Activated gamma-delta T cell treated with anti-CD3 and anti-CD28 coated beads, Interleukin-2, amount 50 U/mL, for 16 hours (primary cell): Measurements from ENCODE around the gene PROCA1.

Source experiments
- DNase-seq: peaks from one replicate; pipeline ENCODE4 v3.0.0-alpha.2; 2020; ENCODE audit warnings: low read depth

The PROCA1 gene

DNA sequence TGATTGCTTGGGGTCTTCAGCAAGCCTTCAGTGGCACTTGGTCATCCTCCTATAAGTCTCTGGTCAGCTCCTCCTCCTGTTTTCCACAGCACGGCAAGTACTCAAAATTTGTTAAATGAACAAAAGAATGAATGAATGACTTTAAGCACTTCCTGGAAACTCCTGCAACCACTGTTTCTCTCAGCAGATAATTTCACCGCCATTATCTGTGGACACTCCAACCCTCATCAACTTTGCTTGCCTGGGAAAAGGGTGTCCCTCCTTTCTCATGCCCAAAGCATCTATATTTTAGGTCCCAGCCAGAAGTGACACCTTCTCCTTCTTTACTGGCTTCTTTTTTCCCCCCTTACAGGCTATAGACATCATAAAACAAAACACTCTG is 4.4 kb downstream of the PROCA1 start:
- no peak for DNase-seq

DNA sequence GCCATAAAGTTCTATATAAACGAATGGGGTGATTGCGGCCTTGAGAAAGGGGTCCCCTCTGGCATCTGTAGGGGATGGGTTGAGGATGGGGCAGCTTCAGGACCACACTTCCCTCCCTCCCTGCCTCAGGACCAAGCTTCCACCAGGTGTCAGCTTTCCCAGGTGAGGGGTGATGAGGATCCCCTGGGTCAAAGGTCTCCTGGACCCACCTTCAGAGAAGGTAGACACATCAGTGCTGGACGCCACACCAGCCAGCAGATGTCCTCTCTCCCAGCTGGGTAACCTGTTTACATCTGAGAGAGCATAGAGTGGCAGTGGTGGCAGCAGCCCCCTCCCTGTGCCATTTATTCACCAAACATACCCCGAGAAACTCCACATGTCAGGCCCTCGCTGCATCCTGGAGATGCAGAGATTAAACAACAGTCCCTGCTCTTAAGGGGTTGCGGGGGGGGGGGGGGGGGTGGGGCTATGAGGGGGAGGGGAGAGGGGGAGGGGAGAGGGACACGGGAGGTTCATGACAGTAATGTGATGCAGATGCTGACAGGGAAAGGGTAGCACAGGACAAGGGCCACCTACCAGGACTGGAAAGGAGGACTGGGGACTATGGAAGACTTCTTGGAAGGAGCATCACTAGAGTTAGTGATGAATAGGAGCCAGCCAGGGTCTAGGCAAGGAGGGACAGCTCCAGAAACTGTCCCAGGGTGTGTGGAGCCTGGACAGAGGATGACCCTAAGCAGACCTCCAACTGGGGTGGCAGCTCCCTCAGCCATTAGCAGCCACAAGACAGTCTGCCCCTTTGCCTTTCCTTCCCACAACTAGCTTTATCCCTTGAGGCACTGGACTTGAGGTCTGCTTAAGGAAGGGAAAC is 5.0 kb downstream of the PROCA1 start:
- DNase-seq = no peak

DNA sequence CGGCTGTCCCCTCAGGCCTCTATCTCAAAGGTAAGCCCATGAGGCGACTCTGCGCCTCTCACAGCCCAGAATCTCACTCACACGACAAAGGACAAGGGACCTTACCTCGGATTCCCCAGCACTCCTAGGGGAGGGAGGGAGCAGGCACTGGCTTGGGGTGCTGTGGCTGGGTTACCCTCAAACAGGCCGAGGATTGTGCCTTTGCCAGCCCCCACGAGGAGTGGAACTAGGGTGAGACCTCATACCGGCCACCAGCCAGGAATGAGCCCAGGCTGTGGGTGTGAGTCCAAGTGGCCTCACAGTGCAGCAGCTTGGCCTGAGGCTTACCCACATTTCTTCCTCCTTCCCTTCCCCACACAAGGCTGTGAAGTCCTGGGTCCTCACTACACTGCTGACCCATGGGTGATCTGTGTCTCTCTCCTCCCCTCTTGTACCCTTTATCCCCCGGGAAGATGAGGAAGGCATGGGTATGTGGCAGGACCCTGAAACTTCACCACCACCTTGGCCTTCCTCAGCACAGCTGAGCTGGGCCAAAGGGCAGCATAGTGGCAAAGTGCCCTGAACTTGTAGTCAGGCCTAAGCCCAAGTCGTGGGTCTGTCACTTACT is 5.9 kb downstream of the PROCA1 start:
- no peak for DNase-seq

DNA sequence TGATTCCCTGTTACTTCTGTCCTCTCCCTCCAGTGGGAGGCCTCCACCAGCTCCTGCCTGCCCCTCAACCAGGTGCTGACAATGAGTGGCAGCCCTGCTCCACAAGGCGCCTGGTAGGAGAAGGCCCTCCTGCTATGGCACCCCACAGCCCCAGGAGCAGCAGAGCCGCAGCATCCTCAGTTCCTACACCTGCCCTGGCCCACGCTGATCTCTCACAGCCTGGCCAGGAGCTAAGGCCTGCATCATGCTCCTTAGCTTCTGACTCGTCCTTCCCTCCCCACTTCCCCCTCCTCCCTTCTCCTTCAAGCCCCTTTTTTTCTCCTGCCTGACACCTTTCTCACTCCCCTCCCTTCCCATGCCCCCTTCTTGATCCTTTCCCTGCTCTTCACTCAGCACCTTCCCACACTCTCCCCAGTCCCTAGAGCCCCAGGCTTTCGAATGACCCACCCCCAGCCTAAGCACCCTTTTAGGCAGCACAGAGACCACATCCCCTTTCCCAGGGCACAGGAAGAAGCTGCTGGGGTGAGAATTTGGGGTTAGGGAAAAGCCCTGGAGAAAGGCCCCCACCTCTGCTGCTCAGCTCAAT is 6.5 kb downstream of the PROCA1 start:
- DNase-seq = no peak

DNA sequence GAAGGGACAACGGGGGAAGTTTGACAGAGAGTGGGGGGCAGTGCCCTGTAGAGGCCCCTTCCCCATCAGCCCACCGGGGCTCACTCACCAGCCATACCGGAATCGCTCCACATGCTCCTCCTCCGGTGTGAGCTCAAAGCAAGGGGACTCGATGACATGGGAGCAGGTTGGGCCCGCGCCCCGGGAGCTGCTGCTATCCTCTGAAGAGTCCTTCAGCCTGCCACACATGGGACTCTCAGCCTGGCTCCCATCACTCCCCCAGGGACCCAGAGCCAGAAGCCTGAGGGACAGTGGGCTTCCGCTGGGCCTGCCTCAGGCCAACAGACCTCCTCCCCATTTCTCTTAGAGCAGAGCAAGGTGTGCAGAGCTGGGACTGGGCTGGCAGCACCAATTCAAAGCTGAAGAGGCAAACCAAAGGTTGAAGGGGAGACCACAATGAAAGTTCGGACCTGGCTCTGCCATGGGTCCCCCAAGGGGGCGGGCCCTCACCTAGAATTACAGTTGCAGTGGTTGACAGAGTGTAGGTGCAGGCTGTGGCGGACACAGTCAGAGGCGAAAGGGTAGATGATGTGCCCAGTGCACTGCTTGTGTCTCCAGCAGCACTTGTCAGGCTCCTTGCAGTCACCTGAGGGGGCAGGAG is 7.3 kb downstream of the PROCA1 start:
- no peak for DNase-seq

DNA sequence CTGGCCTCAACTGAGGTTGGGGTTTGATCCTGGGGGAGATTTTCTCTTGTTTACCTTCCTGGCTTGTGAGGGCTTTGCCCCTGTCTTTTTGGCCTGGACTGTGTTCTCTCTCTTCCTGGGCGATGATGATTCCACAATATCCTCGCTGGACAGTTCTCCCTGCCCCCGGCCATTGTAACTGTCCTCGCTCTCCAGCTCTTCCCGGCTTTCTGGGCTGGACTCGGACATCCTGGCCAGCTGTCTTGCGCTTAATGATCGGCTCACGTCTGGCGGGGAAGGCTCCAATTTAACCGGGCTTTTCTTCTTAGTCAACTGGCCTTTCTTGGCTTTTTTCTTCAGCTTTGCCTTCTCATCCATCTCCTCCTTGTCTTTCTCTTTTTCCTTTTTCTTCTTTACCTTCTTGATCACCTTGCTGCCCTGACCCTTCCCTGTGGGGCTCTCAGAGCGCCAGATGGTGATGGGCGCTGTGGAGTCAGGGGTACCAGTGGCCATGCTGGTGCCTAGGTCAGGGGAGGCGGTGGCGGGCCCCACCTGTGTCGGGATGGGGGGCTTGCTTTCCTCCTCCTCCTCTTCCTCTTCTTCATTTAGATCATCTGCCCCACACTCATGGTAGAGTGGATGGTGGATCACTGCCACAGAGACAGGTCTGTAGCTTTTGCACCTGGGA is 8.0 kb downstream of the PROCA1 start:
- DNase-seq = no peak

DNA sequence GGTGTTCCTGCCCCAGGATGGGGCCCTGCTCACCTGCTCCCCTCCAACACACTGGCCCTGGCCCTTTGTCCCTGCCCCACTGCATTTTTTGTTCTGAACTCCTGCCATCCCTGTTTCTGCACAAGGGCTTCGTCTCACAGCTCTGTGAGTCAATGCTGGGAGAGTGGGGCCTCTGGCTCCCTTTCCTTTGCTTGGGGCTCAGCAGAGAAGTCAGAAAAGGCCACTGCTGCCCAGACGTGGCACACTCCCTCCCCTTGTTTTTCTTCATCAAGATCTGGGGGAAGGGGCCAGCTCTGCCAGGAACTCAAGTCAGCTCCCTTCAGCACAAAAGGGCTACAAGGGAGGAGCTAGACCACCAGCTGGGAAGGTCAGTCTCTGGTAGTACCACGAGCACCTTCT is 8.9 kb downstream of the PROCA1 start:
- no peak for DNase-seq

DNA sequence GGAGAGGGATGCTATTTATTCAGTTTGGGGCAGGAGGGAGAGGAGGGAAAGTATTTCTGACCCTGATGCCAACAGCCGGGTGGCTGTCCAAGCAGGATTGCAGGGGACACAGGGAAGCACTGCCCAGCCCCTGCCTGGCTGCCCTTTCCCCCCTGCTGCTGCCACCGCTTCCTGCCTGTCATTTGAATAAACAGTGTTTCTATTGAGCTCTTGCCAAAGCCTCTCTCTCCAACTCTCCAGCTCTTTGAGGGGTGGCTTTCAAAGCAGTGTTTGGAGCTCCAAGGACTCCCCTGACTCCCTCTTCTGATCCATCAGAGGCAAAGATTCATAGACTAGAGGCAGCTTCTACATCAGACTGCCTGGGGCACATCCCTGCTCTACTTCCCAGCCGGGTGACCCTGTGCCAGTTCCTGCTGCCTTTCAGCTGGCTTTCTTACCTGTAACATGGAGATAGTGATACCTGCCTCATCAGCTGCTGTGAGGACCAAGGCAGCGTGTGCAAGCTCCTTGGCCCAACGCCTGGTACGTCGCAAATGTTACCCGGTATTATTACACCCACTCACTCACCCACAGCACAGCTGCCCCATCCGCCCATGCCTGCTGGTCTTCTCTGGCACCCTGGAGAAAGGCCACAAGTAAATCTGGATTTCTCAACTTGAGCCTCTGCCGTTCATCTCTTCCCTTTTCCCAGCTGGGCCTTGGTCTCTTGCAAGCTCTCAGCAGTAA is 9.5 kb downstream of the PROCA1 start:
- DNase-seq = no peak

DNA sequence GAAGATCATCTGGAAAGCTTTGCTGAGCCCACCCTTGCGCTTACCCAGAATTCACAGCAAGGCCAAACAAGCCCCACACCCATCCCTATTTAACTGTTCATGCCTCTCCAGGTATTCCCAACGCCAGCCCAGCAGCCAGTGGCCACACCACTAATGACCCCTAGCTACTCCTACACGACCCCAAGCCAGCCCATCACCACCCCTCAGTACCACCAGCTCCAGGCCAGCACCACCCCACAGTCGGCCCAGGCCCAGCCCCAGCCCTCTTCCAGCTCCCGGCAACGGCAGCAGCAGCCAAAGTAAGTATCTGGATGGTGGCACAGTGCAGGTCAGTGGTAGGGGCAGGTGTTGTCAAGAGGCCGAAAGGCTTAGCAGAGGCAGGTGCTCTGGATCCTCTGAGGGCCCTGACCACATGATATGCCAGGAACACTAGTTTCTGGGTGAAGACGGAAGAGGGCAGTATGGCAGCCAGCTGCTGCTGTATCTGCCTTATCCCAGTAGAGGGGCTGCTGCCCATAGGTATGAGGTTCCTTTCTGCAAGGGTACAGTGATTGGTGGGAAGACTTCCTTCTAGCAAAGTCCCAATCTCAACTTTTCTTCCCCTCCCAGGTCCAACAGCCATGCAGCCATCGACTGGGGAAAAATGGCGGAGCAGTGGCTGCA is 10.7 kb downstream of the PROCA1 start:
- DNase-seq = no peak

DNA sequence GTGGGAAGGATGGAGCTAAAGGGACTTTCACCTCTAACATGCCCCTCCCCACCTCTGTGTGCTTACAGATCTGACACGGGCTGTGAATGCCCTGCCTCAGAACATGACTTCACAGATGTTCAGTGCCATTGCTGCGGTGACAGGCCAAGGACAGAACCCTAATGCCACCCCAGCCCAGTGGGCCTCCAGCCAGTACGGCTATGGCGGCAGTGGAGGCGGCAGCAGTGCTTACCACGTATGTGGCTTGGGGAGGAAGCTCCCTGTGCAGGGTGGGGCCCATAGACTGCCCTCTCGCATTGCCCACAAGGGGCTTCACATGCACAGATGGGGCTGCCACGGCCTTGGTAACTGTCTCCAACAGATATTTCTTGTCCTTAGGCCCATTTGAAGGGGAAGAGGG is 11.4 kb downstream of the PROCA1 start:
- DNase-seq = no peak

DNA sequence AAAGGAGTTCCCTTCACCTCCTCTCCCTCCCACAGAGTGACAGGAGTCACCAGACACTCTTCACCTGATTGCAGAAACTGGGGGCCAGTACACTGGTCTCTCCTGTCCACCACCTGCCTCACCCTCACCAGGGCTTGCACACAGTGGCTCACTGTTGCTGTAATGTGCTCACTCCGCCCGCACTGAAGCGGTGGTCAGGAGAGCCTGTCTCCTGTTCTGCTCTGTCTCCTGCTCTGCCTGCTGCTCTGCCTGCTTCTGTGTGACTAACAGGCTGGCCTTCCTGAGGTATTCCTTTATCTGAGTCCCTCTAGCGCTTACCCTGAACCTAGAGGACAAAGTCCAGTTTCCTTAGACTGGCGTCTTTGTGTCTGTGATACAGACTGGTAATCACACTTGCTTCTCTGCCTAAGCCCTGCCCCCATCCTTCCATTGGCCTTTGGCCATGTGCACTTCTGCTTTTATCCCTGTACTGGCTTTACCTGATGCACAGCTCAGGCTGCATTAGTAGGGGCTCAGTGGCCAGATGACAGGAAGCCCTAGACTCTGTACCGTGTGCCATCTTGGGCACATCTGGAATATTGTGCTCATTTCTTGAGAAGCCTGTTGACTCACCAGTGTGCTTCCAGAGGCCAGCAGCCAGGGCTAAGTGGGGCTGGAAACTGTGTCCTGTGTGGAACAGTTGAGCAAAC is 13.3 kb downstream of the PROCA1 start:
- DNase-seq = no peak

DNA sequence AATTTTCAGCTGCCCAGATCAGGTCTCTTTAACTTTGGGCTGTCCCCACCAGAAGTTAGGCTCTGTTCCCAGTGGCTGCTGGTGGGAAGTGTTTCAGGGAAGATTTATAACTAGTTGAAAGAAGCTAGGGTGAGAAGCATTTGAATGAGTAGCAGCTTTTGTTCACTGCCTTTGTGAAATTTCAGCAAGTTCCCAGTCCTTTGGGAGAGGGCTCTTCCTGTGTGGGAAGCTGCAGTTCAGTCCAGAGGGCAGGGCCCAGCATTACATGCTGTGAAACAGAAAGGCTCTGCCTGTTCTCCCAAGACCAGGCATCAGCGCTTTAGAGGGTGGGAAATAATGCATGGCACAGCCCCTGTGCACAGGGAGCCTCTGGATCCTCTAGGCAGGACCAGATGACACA is 17.8 kb downstream of the PROCA1 start:
- no peak for DNase-seq

DNA sequence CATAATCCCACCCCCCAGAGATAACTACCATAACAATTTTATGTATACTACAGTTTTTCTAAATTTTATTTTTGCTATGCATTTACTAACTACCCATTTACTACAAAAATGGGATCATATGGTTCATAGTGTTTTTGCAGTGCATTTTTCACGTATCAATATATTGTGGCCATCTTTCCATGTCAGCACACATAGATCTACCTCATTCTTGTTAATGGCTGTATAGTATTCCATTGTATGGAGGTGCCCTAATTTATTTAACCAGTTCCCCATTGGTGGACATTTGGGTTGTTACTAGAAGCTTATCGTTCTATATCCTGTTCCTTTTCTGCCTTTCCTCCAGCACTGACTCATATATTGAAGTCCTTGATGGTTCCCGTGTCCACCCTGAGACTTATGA is 22.7 kb downstream of the PROCA1 start:
- DNase-seq = no peak

DNA sequence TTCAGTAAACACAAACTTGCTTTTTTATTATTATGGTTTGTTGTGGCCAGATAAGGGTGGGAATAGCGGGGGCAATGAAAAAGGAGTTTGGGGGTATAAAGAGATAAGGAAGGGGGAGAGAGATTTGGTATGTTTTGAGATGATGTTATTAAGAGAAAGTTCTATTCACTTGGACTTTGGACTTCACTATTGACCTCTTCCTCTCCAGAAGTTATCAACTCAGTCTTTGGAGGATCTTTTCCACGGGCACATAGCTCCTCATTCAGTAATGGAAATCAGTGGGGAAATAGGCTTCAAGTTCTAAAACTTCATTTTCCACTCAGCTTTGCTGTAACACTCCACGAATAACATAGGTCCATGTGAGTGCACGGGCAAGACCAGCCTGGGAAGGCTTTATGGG is 23.2 kb downstream of the PROCA1 start:
- DNase-seq = no peak

DNA sequence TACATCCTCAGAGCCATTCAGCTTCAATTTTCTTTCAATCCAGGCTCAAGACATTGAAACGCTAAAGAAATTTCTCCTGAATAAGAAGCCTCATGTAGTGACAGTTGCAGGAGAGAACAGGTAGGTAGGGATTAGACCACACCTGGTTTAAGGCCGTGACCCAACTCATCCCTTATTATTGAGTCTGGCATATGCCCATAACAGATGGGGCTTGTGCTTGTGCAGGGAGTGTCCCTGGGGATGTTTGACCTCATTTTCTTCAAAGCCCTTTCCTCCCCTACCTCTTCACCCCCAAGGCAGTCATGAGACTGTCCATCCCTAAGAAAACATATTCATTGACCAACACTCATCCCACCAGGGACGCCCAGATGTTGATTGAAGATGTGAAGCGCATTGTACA is 25.4 kb downstream of the PROCA1 start:
- DNase-seq = no peak

DNA sequence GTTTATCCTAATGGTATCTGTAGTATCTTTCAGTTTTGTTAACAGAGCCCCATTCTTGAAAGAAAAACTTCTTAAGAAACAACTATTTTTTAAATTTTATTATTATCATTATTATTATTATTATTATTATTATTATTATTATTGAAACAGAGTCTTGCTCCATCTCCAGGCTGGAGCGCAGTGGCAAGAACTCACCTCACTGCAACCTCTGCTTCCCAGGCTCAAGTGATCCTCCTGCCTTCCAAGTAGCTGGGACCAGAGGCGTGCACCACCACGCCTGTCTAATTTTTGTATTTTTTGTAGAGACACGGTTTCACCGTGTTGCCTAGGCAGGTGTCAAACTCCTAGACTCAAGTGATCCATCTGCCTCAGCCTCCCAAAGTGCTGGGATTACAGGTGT is 26.3 kb downstream of the PROCA1 start:
- no peak for DNase-seq

DNA sequence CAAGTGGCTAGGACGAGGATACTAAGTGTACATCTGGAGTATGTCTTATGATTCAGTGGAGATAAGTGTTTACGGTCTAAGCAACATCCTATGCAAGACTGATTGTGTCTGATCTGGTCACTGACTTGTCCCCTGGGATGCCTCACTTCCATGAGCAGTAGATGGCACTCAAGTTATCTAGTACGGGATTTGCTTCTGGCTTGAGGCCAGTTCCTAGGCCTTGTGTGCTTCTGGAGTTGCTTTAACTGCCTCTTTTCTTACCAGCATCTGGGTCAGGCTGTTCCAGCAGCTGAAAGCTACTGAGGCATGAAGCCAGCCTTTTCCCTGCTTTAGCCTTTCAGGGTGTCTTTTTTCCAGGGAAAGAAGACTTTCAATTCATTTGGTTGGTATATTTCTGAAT is 26.7 kb downstream of the PROCA1 start:
- DNase-seq = no peak

DNA sequence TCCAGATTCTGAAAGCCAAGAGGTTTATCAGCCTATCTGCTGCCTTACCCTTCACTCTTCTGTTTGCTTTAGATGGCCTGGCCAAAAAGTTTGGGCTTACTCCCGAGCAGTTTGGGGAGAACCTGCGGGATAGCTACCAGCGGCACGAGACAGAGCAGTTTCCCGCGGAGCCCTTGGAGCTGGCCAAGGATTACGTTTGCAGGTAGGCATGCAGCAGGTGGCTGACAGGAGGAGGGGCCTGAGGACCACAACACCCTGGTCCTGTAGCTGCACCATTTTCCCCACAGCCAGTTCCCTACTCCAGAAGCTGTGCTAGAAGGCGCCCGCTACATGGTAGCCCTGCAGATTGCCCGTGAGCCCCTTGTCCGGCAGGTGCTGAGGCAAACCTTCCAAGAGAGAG is 29.0 kb downstream of the PROCA1 start:
- DNase-seq = no peak

DNA sequence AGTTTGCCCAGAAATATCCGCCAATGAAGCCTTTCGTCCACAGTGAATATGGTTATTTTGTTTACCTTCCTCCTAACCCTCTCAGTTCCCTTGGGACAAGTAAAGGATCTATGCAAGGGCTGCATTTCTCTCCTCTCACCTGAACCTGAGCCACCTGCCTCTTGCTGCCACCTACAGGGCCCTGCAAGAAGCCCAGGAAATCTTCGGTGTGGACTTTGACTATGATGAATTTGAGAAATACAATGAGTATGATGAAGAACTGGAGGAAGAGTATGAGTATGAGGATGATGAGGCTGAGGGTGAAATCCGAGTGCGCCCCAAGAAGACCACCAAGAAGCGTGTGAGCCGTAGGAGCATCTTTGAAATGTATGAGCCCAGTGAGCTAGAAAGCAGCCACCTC is 35.7 kb downstream of the PROCA1 start:
- DNase-seq = no peak

DNA sequence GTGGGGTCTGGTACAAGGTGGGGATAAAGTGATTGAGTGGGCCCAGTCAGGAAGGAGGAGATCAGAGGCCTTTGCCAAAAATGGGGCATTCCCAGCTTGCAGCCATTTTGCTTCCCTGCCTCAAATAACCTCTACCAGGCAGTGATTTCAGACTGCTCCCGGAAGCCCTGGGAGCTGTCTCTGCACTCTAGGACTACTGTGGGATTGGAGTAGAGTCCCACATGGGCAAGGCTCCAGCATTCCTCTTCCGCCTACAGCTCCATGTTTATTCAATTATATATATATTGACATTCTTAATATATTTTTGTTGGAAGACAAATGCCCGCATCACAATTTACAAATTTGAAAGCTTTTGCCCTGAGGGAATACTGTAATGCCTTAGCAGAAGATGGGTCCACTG is 36.2 kb downstream of the PROCA1 start:
- DNase-seq = no peak

DNA sequence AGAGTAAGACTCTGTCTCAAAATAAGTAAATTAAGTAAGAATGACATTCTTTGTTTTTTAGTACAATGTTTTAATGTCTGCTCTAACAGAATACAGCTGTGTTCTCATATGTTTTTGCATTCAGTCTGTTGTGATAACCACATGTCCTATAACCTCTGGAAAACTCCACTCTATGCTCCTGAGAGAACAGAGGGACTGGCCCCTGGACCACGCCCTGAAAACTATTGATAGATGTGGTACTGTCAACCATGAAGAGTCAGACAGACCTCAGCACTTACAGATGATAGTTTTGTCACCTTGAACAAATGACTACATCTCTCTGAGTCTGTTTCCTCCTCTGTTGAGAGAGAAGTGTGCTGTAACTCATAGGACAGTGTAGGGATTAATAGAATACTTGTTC is 41.8 kb downstream of the PROCA1 start:
- DNase-seq = no peak
